Keratinocyte (primary cell): ENCODE measurements around the gene GRM4.

ENCODE experiments used
- CTCF ChIP-seq, 3 experiments: IDR thresholded peaks in 1 of 3; conservative IDR thresholded peaks in 1 of 3; optimal IDR thresholded peaks in 1 of 3; 2 replicates in 2 of 3; 3 replicates in 1 of 3; pipeline versions ENCODE3 to v1.5.1; 2011; ENCODE audit warnings: low read length in 3 of 3, mild to moderate bottlenecking in 3 of 3, moderate library complexity in 2 of 3, control low read depth in 1 of 3, inconsistent platforms in 1 of 3; ENCODE audit not compliant: insufficient read depth in 2 of 3; ENCODE audit errors: extremely low read depth in 1 of 3
- EZH2 ChIP-seq: IDR thresholded peaks from one replicate; pipeline ENCODE4 v1.6.1; 2012; ENCODE audit warnings: inconsistent platforms, mild to moderate bottlenecking, low read length, moderate library complexity

DNA sequence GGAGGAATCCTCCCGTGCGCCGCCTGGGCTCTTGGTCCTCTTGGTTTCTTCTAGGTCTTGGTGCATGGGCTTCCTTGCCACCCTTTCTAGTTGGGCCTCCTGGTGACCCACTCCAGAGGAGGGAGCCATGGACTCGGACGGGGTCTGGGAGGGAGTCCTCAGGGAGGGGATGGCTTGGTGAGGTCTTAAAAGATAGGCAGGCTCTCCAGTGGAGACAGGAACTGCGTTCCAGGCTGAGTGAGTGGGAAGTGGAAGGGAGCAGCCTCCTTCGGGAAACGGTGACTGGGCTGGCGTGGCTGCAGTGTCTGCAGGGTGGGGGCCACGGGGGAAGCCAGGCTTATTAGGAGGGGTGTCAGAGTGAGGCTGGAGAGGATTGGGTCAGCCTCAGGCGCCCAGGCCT is 152.8 kb downstream of the GRM4 start:
- TF ChIP-seq CTCF (optimal IDR thresholded peaks at IDR 0.05 in 1 of 3, IDR thresholded peaks at IDR 0.05 in 1 of 3, conservative IDR thresholded peaks at IDR 0.05 in 1 of 3; ENCODE audit: extremely low read depth in 1 of 3, insufficient read depth in 2 of 3, low read length in 3 of 3) = no peak
- TF ChIP-seq EZH2 = no peak
